GM18502 (cell line): Measurements from ENCODE around the gene DIAPH1.
A peak's percentile ranks its signal among the peaks of the same experiment; 100 is the strongest.

Experiments
- ATAC-seq: cut with Tn5 transposase; IDR thresholded peaks from one replicate; pipeline ENCODE4 v1.9.1; 2021; ENCODE audit warnings: mild to moderate bottlenecking; ENCODE audit not compliant: unreplicated experiment, poor library complexity

The DIAPH1 gene

GRCh38 chr5:141618804-141619554 is at the start of gene DIAPH1:
Gene DIAPH1 (minus strand): TSS chr5:141619000. CDS start chr5:141618914, 86 bp downstream.
- peak; percentile 87 for ATAC-seq

- ATAC-seq, result no peak
These were observed 47.5 kb upstream of the DIAPH1 start for GRCh38 chr5:141665995-141666940.

- ATAC-seq, result peak; percentile 99
These were observed 46.1 kb upstream of the DIAPH1 start for GRCh38 chr5:141664733-141665461.

- ATAC-seq, result no peak
These were observed 44.7 kb upstream of the DIAPH1 start for GRCh38 chr5:141663506-141663905.

GRCh38 chr5:141662028-141662427 is 43.2 kb upstream of the DIAPH1 start:
- ATAC-seq, result no peak

GRCh38 chr5:141657937-141658545 is 39.2 kb upstream of the DIAPH1 start:
- peak; percentile 62 for ATAC-seq

GRCh38 chr5:141657404-141657803 is 38.6 kb upstream of the DIAPH1 start:
- ATAC-seq, result no peak

GRCh38 chr5:141656396-141656795 is 37.6 kb upstream of the DIAPH1 start:
- no peak for ATAC-seq

- no peak for ATAC-seq
These were observed 36.2 kb upstream of the DIAPH1 start for GRCh38 chr5:141655020-141655419.

- ATAC-seq, result no peak
These were observed 35.5 kb upstream of the DIAPH1 start for GRCh38 chr5:141654298-141654697.

- ATAC-seq, result no peak
These were observed 32.9 kb upstream of the DIAPH1 start for GRCh38 chr5:141651728-141652105.

GRCh38 chr5:141650851-141651727 is 32.3 kb upstream of the DIAPH1 start, which contains the start of gene FCHSD1:
Gene FCHSD1 (minus strand): TSS chr5:141651418. CDS start chr5:141651368, 50 bp downstream.
- peak; percentile 97 for ATAC-seq

GRCh38 chr5:141649972-141650371 is 31.2 kb upstream of the DIAPH1 start:
- no peak for ATAC-seq

GRCh38 chr5:141649056-141649688 is 30.4 kb upstream of the DIAPH1 start:
- no peak for ATAC-seq

- ATAC-seq, result no peak
These were observed 29.1 kb upstream of the DIAPH1 start for GRCh38 chr5:141647851-141648250.

- no peak for ATAC-seq
These were observed 28.4 kb upstream of the DIAPH1 start for GRCh38 chr5:141647242-141647641.

- ATAC-seq, result no peak
These were observed 27.2 kb upstream of the DIAPH1 start for GRCh38 chr5:141646026-141646425.

GRCh38 chr5:141641634-141642267 is 23.0 kb upstream of the DIAPH1 start:
- ATAC-seq, result peak; percentile 59
